ENCODE results near the gene SLC30A2.

The SLC30A2 gene

DNA sequence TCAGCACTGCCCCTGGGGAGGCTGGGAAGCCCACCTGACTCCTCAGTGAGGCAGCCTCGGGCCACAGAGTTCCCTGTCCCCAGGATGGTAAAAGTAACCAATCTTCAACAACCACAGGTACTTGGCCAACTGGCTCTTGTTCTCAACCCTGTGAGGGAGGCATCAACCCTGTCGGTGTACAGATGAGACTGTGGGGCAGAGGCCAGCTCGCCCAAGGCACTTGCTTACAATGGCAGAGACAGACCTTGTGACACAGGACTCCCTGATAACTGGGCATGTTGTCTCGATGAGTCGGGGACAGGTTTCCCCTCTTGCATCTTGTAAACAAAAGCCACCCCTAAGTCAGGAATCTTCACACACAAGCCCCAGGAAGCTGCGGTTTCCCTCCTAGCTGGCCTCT, 8.0 kb downstream of the SLC30A2 start:
- DNase-seq, result no peak

GRCh38 chr1:26036756-26037281, 9.1 kb downstream of the SLC30A2 start:
- no peak for DNase-seq

DNA sequence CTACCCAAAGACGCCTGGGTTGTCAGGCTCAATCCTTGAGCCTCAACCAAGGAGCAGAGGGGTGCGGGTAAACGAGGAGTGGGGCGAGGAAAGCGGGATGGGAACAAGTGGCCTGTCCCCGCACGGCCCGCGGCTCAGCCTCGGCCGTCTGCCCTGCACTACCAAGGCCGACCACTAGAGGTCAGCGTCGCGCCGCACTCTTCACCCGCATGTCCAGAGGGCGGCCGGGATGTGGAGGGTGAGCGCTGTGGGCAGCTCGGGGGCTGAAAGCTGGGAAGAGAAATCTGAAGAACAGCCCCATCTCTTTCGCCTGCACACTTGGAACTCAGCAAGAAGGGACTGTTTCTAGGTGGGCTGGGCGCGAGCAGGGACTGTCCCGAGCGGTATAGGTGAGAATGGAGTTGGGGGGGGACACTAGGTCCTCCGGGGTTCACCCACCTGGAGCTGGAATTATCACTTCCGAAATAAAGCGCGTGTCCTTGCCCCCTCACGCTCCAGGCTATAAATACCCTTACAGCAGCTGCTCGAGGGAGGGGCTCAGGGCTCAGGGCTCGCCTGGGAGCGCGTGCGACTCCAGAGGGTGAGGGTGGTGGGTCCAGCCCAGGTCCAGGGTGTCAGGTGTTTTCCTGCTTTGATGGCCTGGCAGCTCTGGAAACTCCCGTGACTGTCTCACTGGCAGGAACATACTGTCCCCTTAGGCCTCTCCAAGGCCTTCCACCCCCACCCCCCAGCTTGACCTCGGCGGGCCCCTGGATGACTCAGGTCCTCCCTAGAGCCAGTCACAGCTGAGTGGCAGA, 9.8 kb downstream of the SLC30A2 start:
- DNase-seq, result peak; percentile 49

DNA sequence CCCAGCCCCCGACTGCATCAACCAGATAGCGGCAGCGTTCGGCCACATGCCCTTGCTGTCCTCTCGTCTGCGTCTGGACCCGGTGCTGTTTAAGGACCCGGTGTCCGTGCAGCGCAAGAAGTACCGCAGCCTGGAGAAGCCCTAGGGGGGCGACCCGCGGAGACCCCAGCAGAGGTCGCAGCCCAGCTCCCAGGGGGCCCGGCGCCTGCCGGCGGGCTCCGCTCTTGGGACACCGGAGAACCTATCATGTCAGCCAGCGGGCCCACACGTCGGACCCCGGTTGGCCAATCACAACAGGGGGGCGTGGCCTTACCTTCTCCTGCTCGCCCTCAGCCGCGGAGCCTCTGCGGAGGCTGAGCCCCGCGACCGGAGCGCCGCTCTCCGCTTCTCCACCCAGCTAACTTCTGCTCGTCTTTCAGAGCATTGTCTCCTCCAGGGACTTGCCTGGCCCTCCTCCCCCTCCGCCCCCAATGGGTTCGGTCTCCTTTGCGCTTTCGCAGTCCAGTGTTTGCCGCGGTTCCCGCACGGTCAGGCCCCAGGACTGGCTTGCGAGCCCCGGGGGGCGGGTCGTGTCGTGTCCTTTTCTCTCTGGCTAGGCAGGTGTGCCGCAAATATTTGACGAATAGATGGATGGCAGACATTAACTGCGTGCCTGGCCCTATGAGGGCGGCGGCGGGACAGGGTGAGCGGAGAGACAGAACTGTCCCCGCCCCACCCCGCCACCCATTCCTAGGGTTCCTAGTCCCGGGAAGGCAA, 10.5 kb downstream of the SLC30A2 start:
- DNase-seq, result peak; percentile 37

- DNase-seq, result no peak
Measured at GRCh38 chr1:26034504-26035202, 11.3 kb downstream of the SLC30A2 start.

GRCh38 chr1:26032656-26033357, 13.1 kb downstream of the SLC30A2 start:
- DNase-seq, result no peak

- DNase-seq, result no peak
Measured at GRCh38 chr1:26031611-26032220, 14.2 kb downstream of the SLC30A2 start.

DNA sequence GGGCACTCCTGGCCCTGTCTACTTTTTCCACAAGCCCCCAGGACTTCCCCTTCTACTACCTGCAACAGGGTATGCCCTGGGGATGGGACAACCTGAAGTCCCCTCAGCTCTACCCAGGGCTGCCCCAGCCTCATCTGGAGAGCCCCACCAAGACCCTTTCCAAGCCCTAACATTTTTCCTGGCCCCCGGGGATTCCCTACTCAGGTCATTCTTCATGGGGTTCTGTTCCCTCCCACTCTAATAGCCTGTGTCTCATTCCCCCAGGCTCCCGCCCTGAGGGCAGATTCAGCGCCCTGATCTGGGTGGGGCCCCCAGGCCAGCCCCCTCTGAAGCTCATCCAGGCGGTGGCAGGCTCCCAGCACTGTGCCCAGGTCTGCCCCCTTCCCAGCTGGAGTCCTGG, 14.7 kb downstream of the SLC30A2 start:
- no peak for DNase-seq

- DNase-seq, result no peak
Measured at GRCh38 chr1:26029864-26030481, 15.9 kb downstream of the SLC30A2 start.

- no peak for DNase-seq
Measured at GRCh38 chr1:26029054-26029863, 16.7 kb downstream of the SLC30A2 start.

GRCh38 chr1:26028490-26028980, 17.4 kb downstream of the SLC30A2 start:
- no peak for DNase-seq

- no peak for DNase-seq
Measured at GRCh38 chr1:26027716-26028489, 18.0 kb downstream of the SLC30A2 start.

DNA sequence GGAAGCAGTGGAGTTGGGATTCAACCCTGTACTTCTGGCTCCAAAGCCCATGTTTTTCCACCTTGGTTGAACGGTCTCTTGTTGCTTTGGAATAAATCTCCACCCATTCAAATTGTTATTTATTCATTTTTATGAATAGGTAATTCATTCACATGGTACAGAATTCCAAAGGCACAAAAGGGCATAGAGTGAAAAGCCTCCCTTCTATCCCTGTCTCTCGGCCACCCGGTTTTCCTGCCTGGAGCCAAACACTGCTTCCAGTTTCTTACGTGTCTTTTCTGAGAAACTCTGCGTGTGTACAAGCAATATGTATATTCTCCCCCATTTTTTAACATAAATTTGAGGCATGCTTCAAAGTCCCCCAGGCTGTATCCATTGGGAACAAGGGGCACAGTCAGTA, 20.4 kb downstream of the SLC30A2 start:
- no peak for DNase-seq

DNA sequence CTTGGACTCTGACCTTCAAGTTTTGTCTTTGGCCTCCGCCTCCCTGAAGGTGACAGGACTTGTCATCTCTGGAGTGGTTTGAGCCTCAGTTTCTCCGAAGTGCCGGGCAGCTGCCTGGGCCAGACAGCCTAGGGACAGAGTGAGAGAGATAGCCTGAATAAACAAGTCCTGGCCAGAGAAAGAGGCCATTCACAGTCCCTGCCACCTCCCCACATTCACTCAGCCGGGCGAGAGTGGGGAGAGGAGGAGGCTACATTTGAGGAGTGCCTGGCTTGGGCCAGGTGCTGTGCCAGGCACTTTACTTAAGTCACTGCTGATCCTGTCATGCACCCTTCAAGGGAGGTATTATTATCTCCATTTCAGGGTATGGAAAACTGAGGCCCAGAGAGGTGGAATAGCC, 20.9 kb downstream of the SLC30A2 start:
- DNase-seq, result no peak

- no peak for DNase-seq
Measured at GRCh38 chr1:26023826-26024225, 22.1 kb downstream of the SLC30A2 start.

DNA sequence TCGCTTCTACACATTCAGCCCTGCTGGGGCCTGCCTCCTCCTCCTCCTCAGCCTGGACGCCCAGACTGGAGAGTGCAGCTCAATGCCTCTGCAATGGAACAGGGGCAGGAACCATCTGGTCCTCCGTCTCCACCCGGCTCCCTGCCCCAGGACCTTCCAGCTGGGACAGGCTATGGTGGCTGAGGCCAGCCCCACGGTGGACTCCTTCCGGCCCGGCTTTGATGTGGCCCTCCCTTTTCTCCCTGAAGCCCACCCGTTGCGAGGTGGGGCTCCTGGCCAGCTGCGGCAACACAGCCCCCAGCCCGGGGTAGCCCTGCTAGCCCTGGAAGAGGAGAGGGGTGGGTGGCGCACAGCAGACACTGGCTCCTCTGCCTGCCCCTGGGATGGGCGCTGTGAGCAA, 22.9 kb downstream of the SLC30A2 start:
- DNase-seq, result no peak

GRCh38 chr1:26022404-26022779, 23.5 kb downstream of the SLC30A2 start:
- DNase-seq, result no peak

DNA sequence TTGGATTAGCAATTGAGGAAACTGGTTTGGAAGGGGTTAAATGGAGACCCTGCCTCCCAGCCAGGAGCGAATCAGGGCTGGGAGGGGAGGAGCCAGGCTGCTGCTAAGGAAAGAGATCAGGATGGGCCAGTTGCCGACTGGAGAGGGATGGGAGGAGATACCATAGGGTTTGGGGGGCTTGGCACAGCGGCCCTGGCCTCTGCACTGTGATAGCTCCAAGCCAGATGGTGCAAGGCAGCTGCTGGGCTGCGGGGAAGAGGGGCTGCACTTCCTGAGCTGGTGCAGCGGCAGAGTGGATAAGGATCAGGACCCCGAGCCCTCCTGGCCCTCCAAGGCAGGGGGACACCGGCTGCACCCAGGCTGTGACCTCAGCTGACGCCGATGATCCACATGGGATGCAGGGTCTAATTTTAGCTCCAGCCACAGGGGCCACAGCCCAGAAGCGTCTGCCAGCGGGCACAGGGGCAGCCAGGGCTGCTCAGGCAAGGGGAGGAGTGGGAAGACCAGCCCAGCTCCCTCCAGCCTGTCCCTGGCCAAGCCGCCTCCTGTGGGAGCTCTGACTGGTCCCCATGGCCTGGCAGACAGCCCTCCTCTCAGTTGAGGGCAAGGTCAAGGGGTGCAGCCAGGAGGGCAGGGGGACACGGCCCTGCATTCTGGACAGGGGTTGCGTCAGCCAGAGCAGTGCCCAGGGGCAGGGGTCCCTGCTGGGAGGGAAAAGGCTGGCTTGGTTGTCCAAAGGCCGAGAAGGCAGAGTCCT, 24.1 kb downstream of the SLC30A2 start, which contains the start of gene EXTL1:
TSS of gene EXTL1 (plus strand) at position 129 of the 757 bp plus-strand sequence. CDS start 872 bp downstream, outside the sequence.
- DNase-seq, result no peak

All from GOT3 (cell line).